Transverse colon (tissue), 3 donors: ENCODE data around the gene LIX1L.
A peak's percentile ranks its signal among the peaks of the same experiment; 100 is the strongest.

Experiments used
- CTCF ChIP-seq, 5 experiments: fragments of 200-600 bp in 3 of 5; fragments of 450-650 bp in 2 of 5; sonication (generic) in 3 of 5; IDR thresholded peaks; 1 replicate in 2 of 5; 2 replicates in 3 of 5; pipeline ENCODE4 v1.5.1; 2016 to 2017; ENCODE audit warnings: antibody characterized with exemption in 5 of 5, inconsistent platforms in 3 of 5, mild to moderate bottlenecking in 2 of 5, moderate library complexity in 1 of 5
- POLR2A ChIP-seq: fragments of 450-650 bp; IDR thresholded peaks from one replicate; pipeline ENCODE4 v1.6.1; 2016; ENCODE audit warnings: antibody characterized with exemption, mild to moderate bottlenecking, moderate library complexity

- TF ChIP-seq CTCF (IDR thresholded peaks at IDR 0.05) (no peak), POLR2A (peak; percentile 80)
These were observed 22.1 kb upstream of the LIX1L start for GRCh38 chr1:145979746-145980456.
